Mesenchymal stem cell (in vitro differentiated cells and primary cell): ENCODE measurements around the gene GNAI1.

ENCODE experiments used
- DNase-seq: peaks from one replicate; pipeline ENCODE4 v3.0.0-alpha.2; 2013
- H2AFZ ChIP-seq: one replicate; pipeline ENCODE4 v1.6.1; 2013; ENCODE audit warnings: low read depth, mild to moderate bottlenecking, control low read depth, inconsistent platforms, low read length, moderate library complexity
- H2AK5ac ChIP-seq: 2 replicates; pipeline ENCODE4 v1.6.1; 2013; ENCODE audit warnings: low read length, moderate library complexity, mild to moderate bottlenecking, inconsistent platforms; ENCODE audit not compliant: severe bottlenecking
- H2BK120ac ChIP-seq: one replicate; pipeline ENCODE4 v1.6.1; 2013; ENCODE audit warnings: low read depth, mild to moderate bottlenecking, inconsistent platforms, low read length, moderate library complexity
- H2BK12ac ChIP-seq, 2 experiments: one replicate each; pipeline ENCODE4 v1.6.1; 2013; ENCODE audit warnings: inconsistent platforms in 2 of 2, low read length in 2 of 2, mild to moderate bottlenecking in 2 of 2, moderate library complexity in 2 of 2, control low read depth in 1 of 2
- H2BK15ac ChIP-seq: one replicate; pipeline ENCODE4 v1.6.1; 2013; ENCODE audit warnings: mild to moderate bottlenecking, low read depth, inconsistent platforms; ENCODE audit not compliant: poor library complexity, severe bottlenecking
- H2BK5ac ChIP-seq: 2 replicates; pipeline ENCODE4 v1.6.1; 2013; ENCODE audit warnings: low read depth, mild to moderate bottlenecking, low read length, control low read depth, inconsistent platforms; ENCODE audit not compliant: poor library complexity, severe bottlenecking
- H3K14ac ChIP-seq, 2 experiments: one replicate each; pipeline ENCODE4 v1.6.1; 2013; ENCODE audit warnings: inconsistent platforms in 2 of 2, low read length in 2 of 2, control low read depth in 1 of 2, mild to moderate bottlenecking in 1 of 2, moderate library complexity in 1 of 2
- H3K18ac ChIP-seq, 2 experiments: one replicate each; pipeline ENCODE4 v1.6.1; 2013; ENCODE audit warnings: inconsistent platforms in 2 of 2, low read length in 2 of 2, control low read depth in 1 of 2, low read depth in 1 of 2, mild to moderate bottlenecking in 1 of 2
- H3K23ac ChIP-seq, 2 experiments: one replicate each; pipeline ENCODE4 v1.6.1; 2013; ENCODE audit warnings: inconsistent platforms in 2 of 2, low read length in 2 of 2, mild to moderate bottlenecking in 2 of 2, moderate library complexity in 2 of 2, control low read depth in 1 of 2
- H3K27ac ChIP-seq: 2 replicates; pipeline ENCODE4 v1.5.1; 2013; ENCODE audit warnings: mild to moderate bottlenecking, moderate library complexity, low read length, control low read depth, inconsistent platforms; ENCODE audit not compliant: poor library complexity, severe bottlenecking
- H3K27me3 ChIP-seq, 2 experiments: 2 replicates each; pipeline versions ENCODE4 v1.6.1 to v1.7.0; 2013; ENCODE audit warnings: low read length in 2 of 2, mild to moderate bottlenecking in 2 of 2, moderate library complexity in 2 of 2, control low read depth in 1 of 2, inconsistent platforms in 1 of 2; ENCODE audit not compliant: control insufficient read depth in 1 of 2, insufficient read depth in 1 of 2
- H3K36me3 ChIP-seq, 2 experiments: 2 replicates each; pipeline versions ENCODE4 v1.6.1 to v1.7.0; 2013; ENCODE audit warnings: low read length in 2 of 2, control low read depth in 1 of 2, inconsistent platforms in 1 of 2, low read depth in 1 of 2, mild to moderate bottlenecking in 1 of 2; ENCODE audit not compliant: insufficient read depth in 2 of 2, control insufficient read depth in 1 of 2
- H3K4ac ChIP-seq, 2 experiments: one replicate each; pipeline ENCODE4 v1.6.1; 2013; ENCODE audit warnings: inconsistent platforms in 2 of 2, low read length in 2 of 2, mild to moderate bottlenecking in 2 of 2, moderate library complexity in 2 of 2, control low read depth in 1 of 2, low read depth in 1 of 2
- H3K4me1 ChIP-seq: 2 replicates; pipeline ENCODE4 v1.6.1; 2013; ENCODE audit warnings: low read depth, low read length, control low read depth; ENCODE audit not compliant: control insufficient read depth, insufficient read depth
- H3K4me2 ChIP-seq: 2 replicates; pipeline ENCODE4 v1.6.1; 2013; ENCODE audit warnings: low read length, mild to moderate bottlenecking, inconsistent platforms; ENCODE audit not compliant: poor library complexity, severe bottlenecking
- H3K4me3 ChIP-seq, 2 experiments: 2 replicates each; pipeline versions ENCODE4 v1.5.1 to v1.7.0; 2013; ENCODE audit warnings: low read length in 2 of 2, mild to moderate bottlenecking in 2 of 2, control low read depth in 1 of 2, low read depth in 1 of 2; ENCODE audit not compliant: insufficient read depth in 1 of 2
- H3K79me1 ChIP-seq: replicated peaks from 2 replicates; pipeline ENCODE4 v1.6.1; 2013; ENCODE audit warnings: mild to moderate bottlenecking, control low read depth, low read length, inconsistent platforms; ENCODE audit not compliant: poor library complexity, severe bottlenecking
- H3K9ac ChIP-seq: 2 replicates; pipeline ENCODE4 v1.7.0; 2013; ENCODE audit warnings: mild to moderate bottlenecking, low read length, moderate library complexity
- H3K9me3 ChIP-seq: 2 replicates; pipeline ENCODE4 v1.7.0; 2013; ENCODE audit warnings: mild to moderate bottlenecking, low read length; ENCODE audit not compliant: control insufficient read depth
- H4K8ac ChIP-seq: one replicate; pipeline ENCODE4 v1.6.1; 2013; ENCODE audit warnings: inconsistent platforms, mild to moderate bottlenecking, low read length, moderate library complexity
- H4K91ac ChIP-seq: one replicate; pipeline ENCODE4 v1.6.1; 2013; ENCODE audit warnings: mild to moderate bottlenecking, low read length, inconsistent platforms
- WGBS: methylation state at CpG from one replicate; pipeline ENCODE4 v1.1.7; 2013; ENCODE audit warnings: mixed read lengths; 5-methylcytosine and 5-hydroxymethylcytosine counted together

Gene GNAI1

GRCh38 chr7:80132594-80132993, 2.0 kb upstream of the GNAI1 start:
- no peaks in the 10 kb centered on the region for H3K27me3 ChIP-seq
- DNase-seq = no peak
- H2BK15ac ChIP-seq = no peak overlapping the region
- H3K9ac ChIP-seq = no peak overlapping the region
- H3K4me3 ChIP-seq = no peak overlapping the region
- H2AFZ ChIP-seq = no peak overlapping the region
- no peak overlapping the region for H3K4me2 ChIP-seq
- H3K9me3 ChIP-seq = no peaks in the 10 kb centered on the region
- no peaks in the 10 kb centered on the region for H3K79me1 ChIP-seq
- H4K8ac ChIP-seq = peak overlapping the region; percentile 64
- H3K23ac ChIP-seq = no peak overlapping the region
- no peak overlapping the region for H2AK5ac ChIP-seq
- H2BK5ac ChIP-seq = no peak overlapping the region
- peak overlapping the region; percentile 60 to 71 for H3K18ac ChIP-seq
- peaks cover 3% of the 10 kb centered on the region for H3K4me1 ChIP-seq
- H3K36me3 ChIP-seq = no peaks in the 10 kb centered on the region
- H3K27ac ChIP-seq = no peak overlapping the region
- H3K4ac ChIP-seq = peak overlapping the region in 1 of 2 experiments; percentile 30
- peak overlapping the region; percentile 88 to 97 for H2BK12ac ChIP-seq
- peak overlapping the region; percentile 54 for H2BK120ac ChIP-seq
- peak overlapping the region; percentile 28 for H4K91ac ChIP-seq
- no peak overlapping the region for H3K14ac ChIP-seq
- 71% methylated on average over 2 of the region's 3 CpGs for WGBS

DNA sequence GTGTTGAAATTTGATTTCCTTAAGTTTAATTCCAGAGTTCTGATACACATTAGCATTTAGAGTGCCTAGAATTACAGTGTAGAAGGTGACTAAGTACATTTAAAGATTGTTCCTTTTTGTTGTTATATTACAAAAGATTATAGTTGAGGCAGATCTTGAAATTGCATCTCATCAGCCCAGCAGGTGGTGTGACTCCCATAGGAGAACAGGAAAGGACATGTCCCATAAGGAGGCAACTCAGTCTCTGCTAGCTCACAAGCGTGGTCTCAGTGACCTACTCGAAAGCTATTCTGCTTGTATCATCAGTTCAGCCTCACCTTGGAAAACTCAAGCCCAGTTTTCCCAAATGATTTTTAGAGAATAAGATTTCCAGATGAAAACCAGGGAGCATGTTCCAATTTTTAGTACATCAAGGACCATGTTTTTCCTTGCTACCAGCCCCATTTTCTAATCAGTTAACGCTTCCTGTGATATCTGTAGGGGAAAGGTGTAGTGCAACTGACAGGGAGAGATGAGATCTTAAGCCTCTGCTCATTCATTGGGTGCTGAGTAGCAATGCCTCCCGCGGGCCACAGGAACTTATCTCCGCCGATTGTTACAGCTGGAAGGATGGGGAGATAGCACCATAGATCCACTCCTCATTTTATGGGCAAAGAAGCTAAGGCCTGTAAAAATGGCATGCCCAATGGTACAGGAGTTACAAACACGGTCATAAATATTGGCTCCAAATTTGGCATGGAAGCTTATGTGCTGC, 1.1 kb upstream of the GNAI1 start:
- H3K4me3 ChIP-seq = peak overlapping the region in 1 of 2 experiments; percentile 75
- no peaks in the 10 kb centered on the region for H3K27me3 ChIP-seq
- no peak overlapping the region for H2BK15ac ChIP-seq
- peak overlapping the region in 1 of 2 experiments; percentile 49 for H3K4ac ChIP-seq
- H4K8ac ChIP-seq = no peak overlapping the region
- H3K4me1 ChIP-seq = peaks cover 3% of the 10 kb centered on the region
- H2AFZ ChIP-seq = no peak overlapping the region
- H3K23ac ChIP-seq = no peak overlapping the region
- 43% methylated on average over 8 of the region's 8 CpGs for WGBS
- no peak overlapping the region for H4K91ac ChIP-seq
- H3K4me2 ChIP-seq = no peak overlapping the region
- H2BK120ac ChIP-seq = no peak overlapping the region
- no peaks in the 10 kb centered on the region for H3K36me3 ChIP-seq
- no peak overlapping the region for H3K27ac ChIP-seq
- H3K9ac ChIP-seq = peak overlapping the region; percentile 97
- peak overlapping the region; percentile 42 to 45 for H2BK12ac ChIP-seq
- no peak overlapping the region for H2AK5ac ChIP-seq
- no peaks in the 10 kb centered on the region for H3K79me1 ChIP-seq
- H3K14ac ChIP-seq = no peak overlapping the region
- H3K9me3 ChIP-seq = no peaks in the 10 kb centered on the region
- peak overlapping the region; percentile 23 to 72 for H3K18ac ChIP-seq
- no peak overlapping the region for H2BK5ac ChIP-seq
- peak; percentile 51 for DNase-seq

DNA sequence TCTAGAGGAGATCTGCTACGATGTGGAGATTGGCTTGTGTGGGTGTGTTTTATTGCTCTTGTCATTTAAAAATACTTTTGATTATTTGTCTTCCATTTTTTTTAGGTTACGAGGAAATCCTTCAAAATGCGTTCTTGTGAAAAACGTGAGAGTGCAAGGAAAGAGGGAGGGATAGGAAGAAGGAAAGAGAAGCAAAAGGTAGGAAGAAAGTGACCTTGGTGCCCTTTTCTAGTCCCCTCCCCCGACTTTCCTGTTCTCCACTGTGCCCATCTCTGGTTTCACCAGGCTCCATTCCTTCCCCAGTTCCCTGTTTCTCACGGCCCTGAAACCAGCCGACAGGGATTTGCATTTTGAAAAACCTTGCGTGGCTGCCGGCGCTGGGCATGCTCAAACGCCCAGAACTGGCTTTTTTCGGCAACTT, 506 bp upstream of the GNAI1 start:
- peak overlapping the region; percentile 43 to 75 for H3K4me3 ChIP-seq
- no peak overlapping the region for H2AFZ ChIP-seq
- H3K27me3 ChIP-seq = no peaks in the 10 kb centered on the region
- peak overlapping the region; percentile 4 for H3K4me2 ChIP-seq
- H3K9me3 ChIP-seq = no peaks in the 10 kb centered on the region
- no peak overlapping the region for H2BK15ac ChIP-seq
- no peaks in the 10 kb centered on the region for H3K79me1 ChIP-seq
- H2BK120ac ChIP-seq = peak overlapping the region; percentile 98
- H3K4ac ChIP-seq = peak overlapping the region in 1 of 2 experiments; percentile 0
- H3K14ac ChIP-seq = no peak overlapping the region
- no peak overlapping the region for H4K8ac ChIP-seq
- peak overlapping the region; percentile 97 for H3K9ac ChIP-seq
- no peak overlapping the region for H3K23ac ChIP-seq
- peak overlapping the region; percentile 30 for H3K27ac ChIP-seq
- peak overlapping the region; percentile 0 to 55 for H3K18ac ChIP-seq
- 2% methylated on average over 8 of the region's 12 CpGs for WGBS
- H2BK12ac ChIP-seq = peak overlapping the region; percentile 1 to 45
- peaks cover 3% of the 10 kb centered on the region for H3K4me1 ChIP-seq
- peak overlapping the region; percentile 34 for H4K91ac ChIP-seq
- H3K36me3 ChIP-seq = no peaks in the 10 kb centered on the region
- no peak overlapping the region for H2AK5ac ChIP-seq
- DNase-seq = no peak
- H2BK5ac ChIP-seq = no peak overlapping the region

GRCh38 chr7:80135309-80136104, 876 bp downstream of the GNAI1 start:
- peak overlapping the region; percentile 98 for H4K91ac ChIP-seq
- peak overlapping the region; percentile 19 for H2AK5ac ChIP-seq
- no peaks in the 10 kb centered on the region for H3K9me3 ChIP-seq
- peaks cover 3% of the 10 kb centered on the region for H3K4me1 ChIP-seq
- H4K8ac ChIP-seq = peak overlapping the region; percentile 90
- H3K9ac ChIP-seq = peak overlapping the region; percentile 97
- H2AFZ ChIP-seq = no peak overlapping the region
- H3K23ac ChIP-seq = peak overlapping the region in 1 of 2 experiments; percentile 100
- H3K4me3 ChIP-seq = peak overlapping the region; percentile 83 to 98
- H3K4ac ChIP-seq = peak overlapping the region; percentile 96 to 99
- peak overlapping the region in 1 of 2 experiments; percentile 99 for H3K14ac ChIP-seq
- H3K27ac ChIP-seq = peak overlapping the region; percentile 59
- under 1% methylated on average over 30 of the region's 58 CpGs for WGBS
- peak overlapping the region; percentile 98 for H2BK120ac ChIP-seq
- DNase-seq = no peak
- peak overlapping the region in 1 of 2 experiments; percentile 78 for H2BK12ac ChIP-seq
- H3K79me1 ChIP-seq = no peaks in the 10 kb centered on the region
- no peaks in the 10 kb centered on the region for H3K27me3 ChIP-seq
- H2BK5ac ChIP-seq = peak overlapping the region; percentile 0
- no peaks in the 10 kb centered on the region for H3K36me3 ChIP-seq
- peak overlapping the region; percentile 84 for H3K4me2 ChIP-seq
- peak overlapping the region; percentile 8 for H2BK15ac ChIP-seq
- peak overlapping the region; percentile 94 to 100 for H3K18ac ChIP-seq
